C1 segment of cervical spinal cord (tissue), 14 donors: ENCODE measurements around the gene MRM3.
"Not testable (repeated sequence)": the region's sequence is repeated elsewhere in the genome, so short reads cannot be mapped to it uniquely, and the experiment has no call there.

Source experiments
- DNase-seq, 14 donors: peaks; one replicate each; lab custom pipeline; 2025; lab: John Stamatoyannopoulos, UW

The MRM3 gene, protein sequence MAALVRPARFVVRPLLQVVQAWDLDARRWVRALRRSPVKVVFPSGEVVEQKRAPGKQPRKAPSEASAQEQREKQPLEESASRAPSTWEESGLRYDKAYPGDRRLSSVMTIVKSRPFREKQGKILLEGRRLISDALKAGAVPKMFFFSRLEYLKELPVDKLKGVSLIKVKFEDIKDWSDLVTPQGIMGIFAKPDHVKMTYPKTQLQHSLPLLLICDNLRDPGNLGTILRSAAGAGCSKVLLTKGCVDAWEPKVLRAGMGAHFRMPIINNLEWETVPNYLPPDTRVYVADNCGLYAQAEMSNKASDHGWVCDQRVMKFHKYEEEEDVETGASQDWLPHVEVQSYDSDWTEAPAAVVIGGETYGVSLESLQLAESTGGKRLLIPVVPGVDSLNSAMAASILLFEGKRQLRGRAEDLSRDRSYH

GRCh38 chr17:781805-782731, at the start of gene MRM3, which contains the start of gene GLOD4:
Gene MRM3, plus strand, starts transcription at chr17:782353. Its CDS starts 26 bp downstream, at chr17:782379.
Gene GLOD4, minus strand, starts transcription at chr17:782280. Its CDS starts 25 bp downstream, at chr17:782255.
- peak; percentile 79 to 93 (median 84) for DNase-seq

DNA sequence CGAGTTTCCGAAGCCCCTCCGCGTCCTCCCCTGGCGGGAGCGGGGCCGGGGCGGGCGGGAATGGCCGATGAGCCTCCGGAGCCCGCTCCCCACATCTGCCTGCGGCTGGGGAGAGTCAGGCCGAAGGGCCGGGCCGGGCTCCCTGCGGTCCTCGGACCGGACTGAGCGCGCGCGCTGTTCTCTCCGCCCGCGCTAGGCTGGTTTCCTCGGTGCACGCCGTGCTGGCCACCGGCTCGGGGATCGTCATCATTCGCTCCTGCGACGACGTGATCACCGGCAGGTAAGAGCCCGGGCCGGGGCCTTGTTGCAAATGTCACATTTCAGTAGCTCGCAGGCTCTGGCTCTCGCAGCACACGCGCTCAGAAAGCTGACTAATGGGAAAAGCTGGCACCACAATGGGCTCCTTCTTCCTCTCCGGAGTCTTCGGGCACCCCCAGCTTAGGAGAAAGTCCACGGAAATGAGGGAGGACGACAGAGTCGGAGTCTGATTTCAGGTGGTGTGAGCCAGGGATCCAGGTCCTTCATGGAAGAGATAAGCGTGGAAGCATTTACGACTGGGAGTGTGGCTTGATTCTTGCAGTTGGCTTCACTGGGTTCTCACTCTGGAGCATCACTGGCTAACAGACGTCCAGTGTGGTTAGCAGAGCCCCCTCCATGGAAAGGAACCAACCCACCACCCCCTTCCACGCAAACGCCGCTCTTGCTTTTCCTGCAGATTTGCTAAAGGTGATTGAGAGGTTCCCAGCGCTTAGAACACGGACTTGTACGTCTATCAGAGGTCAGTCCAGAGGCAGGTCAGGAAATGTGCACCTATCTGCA, 49.0 kb upstream of the MRM3 start:
- peak in 7 of 14 donors; percentile 3 to 70 (median 20) for DNase-seq

DNA sequence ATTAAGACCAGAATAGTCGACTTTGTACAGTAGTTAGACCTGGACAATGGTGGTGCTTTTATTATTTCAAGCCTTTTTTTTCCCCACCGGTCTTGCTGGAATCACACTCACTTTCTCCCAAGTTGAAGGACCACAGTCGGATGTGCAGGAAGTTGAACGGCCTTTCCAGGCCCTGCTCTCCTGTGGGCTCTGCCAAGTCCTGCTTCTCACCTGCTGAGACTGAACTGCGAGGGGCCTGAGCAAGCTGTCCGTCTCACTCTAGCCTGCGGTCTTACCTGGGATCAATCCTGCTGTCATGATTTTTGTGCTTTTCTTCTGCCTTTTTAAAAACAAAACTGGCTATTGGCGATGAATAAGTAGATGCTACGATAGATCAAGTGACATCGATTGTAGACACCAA, 48.4 kb upstream of the MRM3 start:
- DNase-seq = peak in 1 of 14 donors; percentile 54

- no peak for DNase-seq
Observed at GRCh38 chr17:737561-738113, 44.5 kb upstream of the MRM3 start.

DNA sequence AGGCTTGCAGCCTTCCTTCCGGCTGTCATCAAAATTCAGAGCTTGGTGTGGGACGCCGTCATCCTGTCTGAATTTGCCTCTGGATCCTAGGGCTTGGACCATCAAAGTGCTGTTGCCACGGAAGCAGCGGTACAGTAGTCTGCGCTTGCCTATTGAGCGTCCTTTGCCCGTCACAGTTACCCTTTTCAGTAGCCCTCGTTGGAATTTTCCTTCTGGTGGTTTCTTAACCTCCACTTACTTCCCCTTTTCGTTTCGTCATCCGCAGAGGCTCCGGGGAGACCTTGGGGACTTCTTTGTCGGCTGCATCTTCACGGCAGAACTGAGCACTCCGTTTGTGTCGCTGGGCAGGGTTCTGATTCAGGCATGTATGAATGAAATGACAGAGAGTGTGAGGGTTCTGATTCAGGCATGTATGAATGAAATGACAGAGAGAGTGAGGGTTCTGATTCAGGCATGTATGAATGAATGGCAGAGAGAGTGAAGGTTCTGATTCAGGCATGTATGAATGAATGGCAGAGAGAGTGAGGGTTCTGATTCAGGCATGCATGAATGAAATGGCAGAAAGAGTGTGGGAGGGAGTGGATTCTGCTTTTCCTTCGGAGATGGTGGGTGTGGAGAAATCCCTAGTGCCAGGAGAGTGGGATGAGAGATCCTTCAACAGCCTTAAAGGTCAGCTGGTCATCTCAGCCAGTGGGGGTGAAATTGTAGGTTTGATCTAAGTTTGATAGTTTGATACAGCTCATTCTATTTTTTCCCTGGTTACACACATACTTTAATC, 41.7 kb upstream of the MRM3 start:
- DNase-seq = peak in 4 of 14 donors; percentile 5 to 36 (median 11)

GRCh38 chr17:742147-742793, 39.9 kb upstream of the MRM3 start:
- DNase-seq = no peak

DNA sequence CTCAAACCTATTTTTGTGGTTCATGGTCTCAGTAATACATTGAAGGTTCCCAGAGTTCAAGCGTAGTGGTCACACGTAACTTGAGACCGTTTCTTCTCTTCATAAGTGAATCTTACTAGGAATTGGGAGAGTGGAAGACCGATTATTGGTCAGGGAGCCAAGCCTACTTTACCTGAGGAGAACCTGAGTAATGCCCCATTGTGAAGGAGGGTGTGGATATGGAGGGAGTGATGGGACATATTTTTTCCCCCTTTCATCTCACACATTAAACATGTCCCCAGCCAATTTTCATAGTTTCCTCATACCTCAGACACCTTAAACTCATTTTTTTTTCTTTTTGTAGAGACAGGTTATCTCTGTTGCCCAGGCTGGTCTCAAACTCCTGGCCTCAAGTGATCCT, 39.0 kb upstream of the MRM3 start:
- DNase-seq = no peak

GRCh38 chr17:744937-745336, 37.2 kb upstream of the MRM3 start:
- no peak for DNase-seq

DNA sequence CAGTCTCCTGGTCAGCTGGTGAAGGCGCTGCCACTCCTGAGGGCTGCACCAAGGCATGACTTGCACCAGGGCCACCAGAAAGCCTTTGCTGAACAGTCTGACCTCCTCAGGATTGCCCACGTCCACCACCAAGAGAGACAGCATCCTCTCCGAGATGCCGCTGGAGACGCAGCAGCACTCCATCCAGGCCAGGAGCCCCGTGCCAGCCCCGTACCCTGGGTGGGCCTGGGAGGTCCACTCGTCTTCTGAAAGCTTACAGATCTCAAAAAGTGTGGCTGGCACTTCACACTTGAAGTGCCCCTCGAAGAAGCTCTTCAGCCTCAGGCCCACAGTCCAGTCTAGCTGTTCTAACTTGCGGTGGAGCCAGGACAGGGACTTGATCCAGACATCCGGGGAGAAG, 36.7 kb upstream of the MRM3 start:
- no peak for DNase-seq

DNA sequence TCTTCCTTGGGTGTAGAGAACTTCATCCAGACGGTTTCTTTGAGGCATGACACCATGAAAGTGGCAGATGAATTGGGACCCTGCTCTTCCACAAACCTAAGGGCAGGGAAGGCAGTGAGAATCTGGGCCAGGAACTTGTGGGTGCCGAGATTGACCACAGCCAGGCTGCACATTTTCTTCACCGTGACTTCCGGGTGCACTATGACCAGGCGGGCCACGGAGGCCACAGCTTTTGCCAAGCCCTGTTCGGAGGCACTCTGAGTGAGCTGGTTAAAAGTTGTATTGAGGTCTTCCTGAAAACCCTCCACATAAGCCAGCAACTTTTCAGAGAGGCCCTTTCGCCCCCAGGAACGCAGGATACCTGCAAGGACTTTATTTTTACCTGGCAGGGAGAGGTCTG, 36.0 kb upstream of the MRM3 start:
- no peak for DNase-seq

GRCh38 chr17:746783-747629, 35.1 kb upstream of the MRM3 start:
- peak in 1 of 14 donors; percentile 58 for DNase-seq

GRCh38 chr17:748604-749003, 33.5 kb upstream of the MRM3 start:
- not testable (repeated sequence) for DNase-seq

GRCh38 chr17:749359-749758, 32.8 kb upstream of the MRM3 start:
- not testable (repeated sequence) for DNase-seq

DNA sequence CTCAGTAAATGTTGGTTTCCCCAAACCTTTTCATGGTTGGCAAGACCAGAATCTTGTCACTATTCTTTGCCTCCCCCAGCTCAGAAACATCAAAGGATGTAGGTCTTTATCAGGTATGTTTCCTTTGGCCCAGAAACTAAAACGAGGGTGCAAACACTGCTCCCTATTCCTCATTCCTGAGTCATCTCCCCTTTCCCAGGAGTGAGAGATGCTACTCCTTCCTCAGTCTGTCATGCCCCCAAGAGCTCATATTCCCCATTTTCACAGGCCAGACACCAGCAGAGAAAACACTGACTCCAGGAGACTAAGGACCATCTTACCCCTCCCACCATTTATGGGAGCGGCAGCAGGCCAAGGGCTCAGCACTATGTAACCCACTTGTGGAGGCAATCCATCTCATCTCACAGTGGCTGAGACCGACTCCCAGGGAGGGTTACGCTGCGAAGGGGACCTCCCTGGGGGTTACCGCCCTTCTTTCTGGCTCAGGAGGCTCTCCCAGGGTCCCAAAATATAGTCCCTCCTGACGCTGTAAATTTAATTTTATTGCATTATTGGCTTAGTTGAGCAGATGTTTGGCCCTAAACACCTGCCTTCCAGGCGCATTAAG, 31.6 kb upstream of the MRM3 start:
- no peak for DNase-seq

DNA sequence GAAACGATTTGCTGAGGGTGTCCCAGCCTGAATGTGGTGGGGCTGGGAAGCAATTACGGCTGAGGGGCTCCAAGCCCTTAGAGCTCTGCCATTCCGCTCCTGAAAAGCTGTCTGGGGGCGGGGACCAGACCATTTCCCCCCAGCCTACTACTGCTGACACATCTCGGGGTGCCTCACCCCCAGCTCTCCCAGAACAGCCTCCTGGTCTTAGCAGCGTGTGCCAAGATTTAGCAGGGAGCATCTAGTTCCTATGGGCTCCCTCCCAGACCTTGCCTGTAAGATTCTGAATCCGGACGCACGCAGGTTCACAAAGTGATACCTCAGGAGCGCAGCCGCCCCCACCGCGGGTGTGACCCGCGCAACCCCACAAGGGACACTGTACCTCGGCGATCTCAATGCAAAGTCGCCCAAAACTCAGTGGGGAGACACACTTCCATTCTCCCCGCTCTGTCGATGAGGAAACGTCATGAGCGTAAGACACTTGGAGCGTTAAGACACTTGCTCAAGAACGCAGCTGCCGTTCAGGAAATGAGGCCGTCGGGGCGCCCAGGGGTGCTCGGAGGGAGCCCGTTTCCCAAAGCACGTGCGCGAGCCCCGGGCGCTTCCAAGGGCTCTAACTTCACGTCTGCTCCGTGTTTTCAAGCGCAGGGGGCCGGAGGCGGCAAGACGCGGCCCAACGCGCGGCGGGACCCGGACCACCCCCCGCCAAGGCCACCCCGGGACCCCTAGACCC, 30.7 kb upstream of the MRM3 start:
- peak in 3 of 14 donors; percentile 28 to 38 (median 37) for DNase-seq

DNA sequence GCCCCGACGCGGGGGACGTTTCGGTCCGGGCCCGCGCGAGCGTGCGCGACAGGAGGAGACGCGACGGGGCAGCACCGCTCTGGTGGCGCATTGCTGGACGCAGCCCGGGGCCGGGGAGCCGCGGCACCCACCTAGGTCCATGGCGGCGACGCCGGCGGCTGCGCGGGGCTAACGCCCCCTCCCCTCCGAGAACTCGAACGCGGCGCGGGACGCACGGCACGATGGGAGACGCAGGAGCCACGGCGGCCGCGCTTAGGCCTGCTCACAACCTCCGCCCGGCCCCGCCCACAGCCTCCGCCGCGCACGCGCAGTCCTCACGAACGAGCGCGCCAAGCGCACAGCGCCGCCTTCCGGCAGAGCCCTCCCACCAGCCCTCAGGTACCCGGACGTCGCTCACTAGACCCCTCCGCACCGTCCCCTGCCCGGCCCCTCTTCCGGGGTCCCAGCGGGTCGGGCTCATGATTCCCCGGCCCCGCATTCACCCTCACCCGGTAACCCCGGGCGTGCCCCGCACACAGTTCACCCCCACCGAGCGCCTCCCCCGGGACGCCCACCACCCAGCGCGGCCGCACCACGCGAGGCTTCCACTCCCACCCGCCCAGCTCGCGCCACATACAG, 30.0 kb upstream of the MRM3 start, which contains the start of gene GEMIN4:
TSS of gene GEMIN4 (minus strand) at position 263 of the 618 bp plus-strand sequence. CDS start at position 141, 122 bp downstream.
- peak; percentile 35 to 96 (median 82) for DNase-seq
